Measurements from ENCODE around the gene ZNF133. TPM values are rescaled to one million over a fixed set of nuclear protein-coding genes. Genes with fewer than 3 reads are reported as not detected.

ZNF133 gene
- total and polyA plus RNA-seq, 2 of the 13 experiments (the other 11 are each of a cell fraction or from before 2014, with no cell fraction given) = 23.5 to 26.7 TPM

- TF ChIP-seq ZNF343 (CRISPR knock-in tag; IDR thresholded peaks at IDR 0.05) (no peak), MAFF (IDR thresholded peaks at IDR 0.05; ENCODE audit: low read depth, low read length) (no peak), SIN3A (IDR thresholded peaks at IDR 0.05; ENCODE audit: borderline replicate concordance, low read depth, low read length) (no peak), REPIN1 (CRISPR knock-in tag; IDR thresholded peaks at IDR 0.05; ENCODE audit: borderline replicate concordance, low read depth) (no peak), SP2 (CRISPR knock-in tag; IDR thresholded peaks at IDR 0.05) (no peak), ZNF552 (CRISPR knock-in tag; IDR thresholded peaks at IDR 0.05; ENCODE audit: borderline replicate concordance) (no peak), ZNF136 (CRISPR knock-in tag; IDR thresholded peaks at IDR 0.05; ENCODE audit: low read depth) (no peak), SRSF4 (IDR thresholded peaks at IDR 0.05; ENCODE audit: low read depth, low read length, poor library complexity, severe bottlenecking) (no peak), STAT5B (CRISPR knock-in tag; IDR thresholded peaks at IDR 0.05) (no peak), NR0B2 (CRISPR knock-in tag; IDR thresholded peaks at IDR 0.05) (no peak), ZNF350 (CRISPR knock-in tag; IDR thresholded peaks at IDR 0.05; ENCODE audit: borderline replicate concordance, low read depth) (no peak; the same call in 1 of the 2 replicates), ZNF749 (CRISPR knock-in tag; IDR thresholded peaks at IDR 0.05; ENCODE audit: borderline replicate concordance) (no peak), ZEB1 (IDR thresholded peaks at IDR 0.05; ENCODE audit: insufficient replicate concordance, low read depth) (no peak), GLMP (CRISPR knock-in tag; IDR thresholded peaks at IDR 0.05; ENCODE audit: borderline replicate concordance) (no peak), FOXA3 (CRISPR knock-in tag; IDR thresholded peaks at IDR 0.05) (peak; percentile 25; the same call in 1 of the 2 replicates), ZNF260 (CRISPR knock-in tag; IDR thresholded peaks at IDR 0.05; ENCODE audit: borderline replicate concordance, low read depth) (no peak), XRCC5 (optimal IDR thresholded peaks at IDR 0.05; ENCODE audit: low read length) (peak; percentile 94), EZH2 (conservative IDR thresholded peaks at IDR 0.05; ENCODE audit: low read depth, low read length) (no peak), FOXC1 (CRISPR knock-in tag; IDR thresholded peaks at IDR 0.05; ENCODE audit: borderline replicate concordance) (0 out of 2 replicates have a peak, but pooled peaks have one; percentile 26), ZBTB4 (CRISPR knock-in tag; IDR thresholded peaks at IDR 0.05; ENCODE audit: borderline replicate concordance) (no peak), JUN (CRISPR knock-in tag; IDR thresholded peaks at IDR 0.05) (no peak), NFYC (CRISPR knock-in tag; IDR thresholded peaks at IDR 0.05) (no peak), ZBTB25 (CRISPR knock-in tag; IDR thresholded peaks at IDR 0.05) (0 out of 2 replicates have a peak, but pooled peaks have one; percentile 21), KLF6 (CRISPR knock-in tag; IDR thresholded peaks at IDR 0.05) (0 out of 2 replicates have a peak, but pooled peaks have one; percentile 26)
These were observed 11.5 kb upstream of the ZNF133 start (continued) for GRCh38 chr20:18276821-18277220.
